NCI-H1105 treated with DMSO at 0.1 percent for 48 hours (cell line): Measurements from ENCODE around the gene KDM3B.
A peak's percentile ranks its signal among the peaks of the same experiment; 100 is the strongest.

Experiments used
- DNase-seq: peaks from one replicate; lab custom pipeline; 2025; lab: John Stamatoyannopoulos, UW

KDM3B gene

GRCh38 chr5:138449501-138450239 is 97.2 kb downstream of the KDM3B start:
- DNase-seq = peak; percentile 48

DNA sequence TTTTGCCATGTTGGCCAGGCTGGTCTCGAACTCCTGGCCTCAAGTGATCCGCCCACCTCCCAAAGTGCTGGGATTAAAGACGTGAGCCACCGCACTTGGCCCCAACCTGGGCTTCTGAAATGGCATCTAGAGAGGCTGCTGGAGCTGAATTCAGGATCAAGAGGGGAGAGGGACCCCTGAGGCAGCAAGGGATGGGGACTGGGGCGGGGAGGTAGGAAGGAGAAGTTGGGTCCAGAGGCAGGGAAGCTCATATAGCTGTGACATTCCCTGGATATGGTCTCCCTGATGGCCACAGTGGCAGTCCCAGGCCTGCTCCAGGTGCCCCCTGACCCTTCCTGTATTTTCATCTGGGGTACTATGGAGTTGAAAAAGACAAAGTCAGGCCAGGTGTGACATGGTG is 98.5 kb downstream of the KDM3B start:
- DNase-seq = no peak

GRCh38 chr5:138452720-138453119 is 100.2 kb downstream of the KDM3B start:
- no peak for DNase-seq

DNA sequence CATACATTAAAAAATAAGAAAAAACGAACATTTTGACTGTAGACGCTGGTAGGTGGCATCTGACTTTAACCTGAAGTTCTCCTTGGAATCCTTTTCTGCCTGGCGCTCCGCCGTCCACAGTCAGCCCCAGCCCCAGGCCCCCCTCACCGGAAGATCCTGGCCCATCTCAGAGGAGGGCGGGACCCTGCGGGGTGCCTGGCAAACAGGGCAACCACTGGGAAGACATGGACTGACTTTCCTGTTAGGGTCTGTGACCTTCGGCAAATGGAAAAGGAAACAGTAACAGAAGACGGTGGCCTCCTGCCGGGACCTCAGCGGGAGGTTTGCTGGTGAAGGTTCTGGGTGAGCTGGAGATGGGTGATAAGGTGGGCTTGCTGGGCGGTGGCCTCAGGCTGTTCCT is 101.1 kb downstream of the KDM3B start:
- DNase-seq = no peak

DNA sequence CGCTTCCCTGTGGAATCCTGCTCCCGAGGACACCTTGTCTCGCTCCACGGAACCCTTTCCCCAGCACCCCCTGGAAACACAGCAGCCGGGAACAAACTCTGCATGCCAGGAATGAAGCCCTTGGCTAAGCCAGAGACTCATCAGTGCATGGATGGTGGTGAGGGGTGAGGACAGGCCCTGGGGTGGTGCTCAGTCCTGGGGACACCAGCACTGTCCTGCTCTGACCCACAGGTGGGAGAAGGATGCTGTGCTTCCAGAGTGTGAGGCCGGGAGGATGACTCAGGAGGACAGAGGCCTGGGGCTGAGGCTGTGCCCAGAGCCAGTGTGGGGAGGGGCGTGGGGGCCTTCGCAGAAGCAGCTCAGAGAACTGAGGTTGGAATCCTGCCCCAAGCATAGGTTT is 101.6 kb downstream of the KDM3B start:
- no peak for DNase-seq

DNA sequence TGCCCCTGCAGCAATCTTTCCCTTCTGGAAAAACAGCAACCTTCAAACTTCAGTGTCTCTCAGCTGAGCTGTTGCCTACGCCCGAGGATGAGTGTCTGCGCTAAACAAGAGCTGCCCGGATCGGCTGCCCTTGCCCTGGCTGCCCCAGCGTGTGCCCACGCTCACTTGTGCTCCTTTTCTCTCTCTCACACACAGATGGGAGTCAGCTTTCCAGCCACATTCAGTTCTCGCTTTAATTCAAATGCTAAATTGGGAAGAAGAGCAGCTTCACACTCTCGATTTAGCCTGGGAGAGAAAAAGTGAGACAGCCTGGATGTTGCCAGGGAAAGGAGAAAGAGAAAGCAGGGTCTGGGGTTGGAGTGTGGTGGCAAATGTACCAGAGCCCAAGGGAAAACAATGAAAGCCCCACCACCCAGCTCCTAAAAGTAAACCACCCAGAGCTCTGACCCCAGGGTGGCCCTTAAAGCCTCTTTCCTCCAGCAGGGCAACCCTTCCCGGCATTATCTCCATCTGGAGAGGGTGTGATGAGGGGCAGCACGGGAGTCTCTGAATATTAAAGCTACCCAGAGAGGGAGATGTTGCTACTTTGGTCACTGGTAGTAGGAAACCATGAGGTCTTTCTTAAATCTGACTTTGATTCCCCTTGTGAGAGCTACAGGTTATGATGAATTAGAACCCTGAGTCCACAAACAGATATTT is 102.9 kb downstream of the KDM3B start:
- no peak for DNase-seq

DNA sequence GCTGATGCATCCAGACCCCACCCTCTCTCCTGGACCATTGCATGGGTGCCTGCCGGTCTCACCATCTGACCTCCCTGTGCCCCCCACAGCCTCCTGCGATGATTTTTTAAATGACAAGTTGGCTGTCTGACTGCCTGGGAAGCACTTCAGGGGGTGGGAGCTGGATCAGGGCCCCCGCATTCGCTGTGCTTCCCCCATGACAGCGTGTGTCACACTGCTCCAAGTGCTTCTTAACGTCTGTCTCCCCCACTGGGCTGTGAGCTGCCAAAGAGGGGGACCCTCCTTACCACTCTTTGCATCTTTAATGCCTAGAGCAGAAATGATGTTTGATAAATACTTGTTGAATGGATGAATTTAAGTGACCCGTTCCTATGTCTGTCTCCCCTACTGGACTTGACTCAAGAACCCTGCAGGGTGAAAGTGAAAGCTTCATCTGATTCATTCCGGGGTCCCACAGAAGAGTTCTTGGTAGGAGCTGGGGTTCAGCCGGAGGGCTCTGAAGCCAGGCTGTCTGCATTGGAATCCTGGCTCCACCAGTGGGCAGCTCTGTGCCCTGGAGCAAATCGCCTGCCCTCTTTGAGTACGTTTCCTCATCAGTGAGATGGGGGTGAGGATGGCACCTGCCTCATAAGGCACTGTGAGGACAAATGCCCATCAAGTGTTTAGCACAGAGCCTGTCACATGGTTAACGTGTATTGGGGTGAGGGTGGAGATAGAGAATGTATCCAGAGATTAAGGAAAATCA is 105.2 kb downstream of the KDM3B start:
- no peak for DNase-seq

DNA sequence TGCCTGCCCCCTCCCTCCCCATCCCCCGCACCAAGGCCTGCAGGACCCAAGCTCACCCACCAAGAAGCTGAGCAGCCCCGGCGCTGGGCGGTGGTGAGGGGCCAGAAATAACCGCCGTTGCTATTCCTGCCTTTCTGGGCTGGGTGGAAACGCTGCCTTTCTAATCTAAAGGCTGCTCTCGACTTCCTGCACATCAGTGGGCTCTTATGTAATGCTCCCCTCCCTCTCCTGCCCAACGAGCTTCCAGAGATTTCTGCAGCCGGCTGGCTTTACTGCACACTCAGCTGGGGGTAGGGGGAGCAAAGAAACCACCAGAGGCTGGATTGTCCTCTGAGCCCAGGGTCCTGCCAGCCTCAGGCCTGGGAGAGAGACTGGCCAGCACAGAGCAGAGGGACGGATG is 105.9 kb downstream of the KDM3B start:
- DNase-seq = no peak

DNA sequence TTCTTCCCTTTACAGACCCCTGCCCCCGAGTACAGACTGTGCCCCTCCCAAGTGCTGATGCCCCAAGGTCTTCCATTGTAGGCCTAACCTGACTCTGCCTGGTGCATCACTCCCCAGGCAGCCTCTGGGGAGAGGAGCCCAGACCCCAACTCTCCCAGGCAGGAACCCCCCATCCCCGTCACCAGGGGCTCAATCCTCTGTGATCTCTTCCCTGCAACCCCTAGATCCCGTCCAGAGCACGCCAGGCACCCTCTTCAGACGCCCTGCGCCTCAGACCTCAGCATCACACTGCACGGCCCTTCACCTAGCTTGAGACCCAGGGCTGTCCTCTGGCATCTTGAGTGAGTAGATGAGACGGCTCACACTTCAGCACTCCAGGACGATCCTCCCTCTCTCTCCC is 106.4 kb downstream of the KDM3B start:
- DNase-seq = no peak

- no peak for DNase-seq
These were observed 106.9 kb downstream of the KDM3B start for GRCh38 chr5:138459311-138459933.

DNA sequence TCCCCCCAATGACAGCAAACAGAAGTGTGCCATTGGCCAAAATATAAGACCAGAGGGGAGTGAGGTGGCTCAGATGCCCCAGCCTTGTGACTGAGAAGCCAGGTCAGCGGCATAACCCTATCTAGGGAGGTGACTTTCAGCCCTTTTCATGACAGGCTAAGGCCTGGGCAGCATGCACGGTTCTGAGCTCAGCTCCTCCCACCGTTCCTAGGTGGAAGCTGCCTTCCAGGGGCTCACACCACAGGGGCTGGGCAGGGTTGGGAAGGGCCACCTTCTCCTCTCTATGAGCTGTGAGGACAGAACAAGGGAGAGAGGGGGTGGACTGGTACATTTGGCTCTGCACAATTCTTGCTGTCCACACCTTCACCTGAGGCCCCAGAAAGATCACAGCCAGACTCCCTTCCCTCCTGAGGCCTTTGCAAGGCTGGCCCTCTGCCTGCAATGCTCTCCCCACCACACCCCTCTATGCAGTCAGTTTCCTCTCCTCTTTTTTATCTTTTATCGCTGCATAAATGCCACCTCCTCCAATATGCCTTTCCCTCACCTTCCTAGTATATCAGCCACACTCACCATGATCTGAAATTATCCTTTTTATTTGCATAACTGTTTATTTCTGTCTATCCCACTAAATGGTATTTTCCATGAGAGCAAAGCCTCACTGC is 107.7 kb downstream of the KDM3B start:
- no peak for DNase-seq

- DNase-seq = no peak
These were observed 109.0 kb downstream of the KDM3B start for GRCh38 chr5:138461343-138462125.

- no peak for DNase-seq
These were observed 111.0 kb downstream of the KDM3B start for GRCh38 chr5:138463419-138464007.

GRCh38 chr5:138464008-138464387 is 111.5 kb downstream of the KDM3B start:
- DNase-seq = peak; percentile 85

DNA sequence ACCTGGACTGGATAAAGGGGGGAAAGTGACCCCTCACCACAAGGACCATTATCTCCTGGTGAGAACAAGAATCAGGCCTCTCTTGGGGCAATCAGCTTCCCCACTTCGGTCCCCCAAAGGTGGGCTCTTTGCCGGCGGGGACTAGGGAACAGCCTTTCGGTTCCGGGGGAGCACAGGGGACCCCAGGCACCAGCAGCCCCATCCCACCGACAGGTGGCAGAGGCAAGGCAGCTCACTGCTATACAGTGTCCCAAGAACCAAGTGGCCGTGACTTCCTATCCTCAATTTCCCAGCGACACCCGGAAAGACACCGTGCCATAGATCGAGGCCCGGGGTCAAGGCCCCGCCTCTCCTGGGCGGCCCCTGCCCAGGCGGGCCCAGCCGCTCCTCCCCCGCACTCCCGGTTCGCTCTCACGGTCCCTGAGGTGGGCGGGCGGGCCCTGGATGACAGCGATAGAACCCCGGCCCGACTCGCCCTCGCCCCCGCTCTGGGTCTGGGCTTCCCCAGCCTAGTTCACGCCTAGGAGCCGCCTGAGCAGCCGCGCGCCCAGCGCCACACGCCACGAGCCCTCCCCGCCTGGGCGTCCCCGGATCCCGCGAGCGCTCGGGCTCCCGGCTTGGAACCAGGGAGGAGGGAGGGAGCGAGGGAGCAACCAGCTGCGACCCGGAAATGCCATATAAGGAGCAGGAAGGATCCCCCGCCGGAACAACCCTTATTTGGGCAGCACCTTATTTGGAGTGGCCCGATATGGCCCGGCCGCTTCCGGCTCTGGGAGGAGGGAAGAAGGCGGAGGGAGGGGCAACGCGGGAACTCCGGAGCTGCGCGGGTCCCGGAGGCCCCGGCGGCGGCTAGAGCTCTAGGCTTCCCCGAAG is 112.1 kb downstream of the KDM3B start:
- DNase-seq = peak; percentile 91

DNA sequence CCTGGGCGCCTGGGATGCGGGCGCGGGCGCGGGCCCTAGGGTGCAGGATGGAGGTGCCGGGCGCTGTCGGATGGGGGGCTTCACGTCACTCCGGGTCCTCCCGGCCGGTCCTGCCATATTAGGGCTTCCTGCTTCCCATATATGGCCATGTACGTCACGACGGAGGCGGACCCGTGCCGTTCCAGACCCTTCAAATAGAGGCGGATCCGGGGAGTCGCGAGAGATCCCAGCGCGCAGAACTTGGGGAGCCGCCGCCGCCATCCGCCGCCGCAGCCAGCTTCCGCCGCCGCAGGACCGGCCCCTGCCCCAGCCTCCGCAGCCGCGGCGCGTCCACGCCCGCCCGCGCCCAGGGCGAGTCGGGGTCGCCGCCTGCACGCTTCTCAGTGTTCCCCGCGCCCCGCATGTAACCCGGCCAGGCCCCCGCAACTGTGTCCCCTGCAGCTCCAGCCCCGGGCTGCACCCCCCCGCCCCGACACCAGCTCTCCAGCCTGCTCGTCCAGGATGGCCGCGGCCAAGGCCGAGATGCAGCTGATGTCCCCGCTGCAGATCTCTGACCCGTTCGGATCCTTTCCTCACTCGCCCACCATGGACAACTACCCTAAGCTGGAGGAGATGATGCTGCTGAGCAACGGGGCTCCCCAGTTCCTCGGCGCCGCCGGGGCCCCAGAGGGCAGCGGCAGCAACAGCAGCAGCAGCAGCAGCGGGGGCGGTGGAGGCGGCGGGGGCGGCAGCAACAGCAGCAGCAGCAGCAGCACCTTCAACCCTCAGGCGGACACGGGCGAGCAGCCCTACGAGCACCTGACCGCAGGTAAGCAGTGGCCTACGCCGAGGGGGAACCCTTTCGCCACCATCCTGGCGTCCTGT is 113.0 kb downstream of the KDM3B start, which contains the start of gene EGR1:
Gene EGR1 (plus strand): TSS at position 219 of the 864 bp plus-strand sequence. CDS start 283 bp downstream, at position 502.
- DNase-seq = peak; percentile 77

GRCh38 chr5:138466125-138466899 is 113.8 kb downstream of the KDM3B start:
- no peak for DNase-seq
